PC-3 (cell line): Measurements from ENCODE around the gene DVL3. TPM values are rescaled to one million over a fixed set of nuclear protein-coding genes. Genes with fewer than 3 reads are reported as not detected.

Source experiments
- ATAC-seq: fragments of 200-7000 bp; cut with Tn5 transposase; 2 replicates; pipeline ENCODE4 v1.9.1; 2020; ENCODE audit warnings: mild to moderate bottlenecking, moderate library complexity
- BruUV-seq: library from RNA; stranded (reverse); fragments of 400-500 nt; replicated peaks from 2 replicates; lab custom pipeline; 2021; lab: Mats Ljungman, UMichigan
- CTCF ChIA-PET: fragments of 300-600 bp; sonication (Branson Sonifier 250); formaldehyde crosslinking; loops from one replicate; lab custom pipeline; 2022; ENCODE audit warnings: antibody characterized with exemption; lab: Charles Lee
- POLR2A ChIA-PET: fragments of 300-600 bp; sonication (Branson Sonifier 250); formaldehyde crosslinking; loops from one replicate; lab custom pipeline; 2022; ENCODE audit warnings: antibody characterized with exemption; ENCODE audit not compliant: unreplicated experiment; lab: Charles Lee
- DNase-seq: peaks from one replicate; pipeline ENCODE4 v3.0.0-alpha.2; 2015
- H2AFZ ChIP-seq: fragments of 300-600 bp; sonication (generic); 2 replicates; pipeline ENCODE4 v1.6.0; 2016; ENCODE audit warnings: antibody characterized with exemption, low read length
- H3F3A ChIP-seq: fragments of 300-600 bp; sonication (generic); one replicate; pipeline ENCODE4 v1.6.0; 2017; ENCODE audit warnings: antibody characterized with exemption, low read length, control low read depth, mild to moderate bottlenecking; ENCODE audit not compliant: unreplicated experiment
- H3K27ac ChIP-seq: fragments of 300-600 bp; sonication (generic); 2 replicates; pipeline ENCODE4 v1.5.1; 2016; ENCODE audit warnings: mild to moderate bottlenecking, low read length
- H3K27me3 ChIP-seq: fragments of 300-600 bp; sonication (generic); 2 replicates; pipeline ENCODE4 v1.6.1; 2016; ENCODE audit warnings: low read length, mixed read lengths
- H3K36me3 ChIP-seq: fragments of 300-600 bp; sonication (generic); 2 replicates; pipeline ENCODE4 v1.6.1; 2016; ENCODE audit warnings: low read depth, mixed run types, low read length, mixed read lengths
- H3K4me1 ChIP-seq: fragments of 300-600 bp; sonication (generic); 2 replicates; pipeline ENCODE4 v1.5.1; 2016; ENCODE audit warnings: low read length; ENCODE audit not compliant: insufficient read depth
- H3K4me2 ChIP-seq: fragments of 300-600 bp; sonication (generic); 2 replicates; pipeline ENCODE4 v1.6.0; 2016; ENCODE audit warnings: low read length
- H3K4me3 ChIP-seq: fragments of 300-600 bp; sonication (generic); 2 replicates; pipeline ENCODE4 v1.5.1; 2016; ENCODE audit warnings: mild to moderate bottlenecking, low read length, mixed read lengths
- H3K79me2 ChIP-seq: fragments of 300-600 bp; sonication (generic); 2 replicates; pipeline ENCODE4 v1.6.1; 2017; ENCODE audit warnings: low read length, mixed read lengths
- H3K9ac ChIP-seq: fragments of 300-600 bp; sonication (generic); 2 replicates; pipeline ENCODE4 v1.6.0; 2016; ENCODE audit warnings: mild to moderate bottlenecking, low read length
- H3K9me2 ChIP-seq: fragments of 300-600 bp; sonication (generic); replicated peaks from 2 replicates; pipeline ENCODE4 v1.6.1; 2016; ENCODE audit warnings: mixed run types, low read length, mixed read lengths
- H3K9me3 ChIP-seq: fragments of 300-600 bp; sonication (generic); 2 replicates; pipeline ENCODE4 v1.6.1; 2016; ENCODE audit warnings: low read length, mixed read lengths
- H4K20me1 ChIP-seq: fragments of 300-600 bp; sonication (generic); 2 replicates; pipeline ENCODE4 v1.6.1; 2016; ENCODE audit warnings: low read length, mixed read lengths
- CTCF ChIP-seq: fragments of 300-600 bp; sonication (generic); conservative IDR thresholded peaks from 2 replicates; pipeline ENCODE4 v1.5.1; 2017; ENCODE audit warnings: antibody characterized with exemption, low read depth, mild to moderate bottlenecking, low read length
- EZH2 ChIP-seq: fragments of 300-600 bp; sonication (generic); IDR thresholded peaks from one replicate; pipeline ENCODE4 v1.6.1; 2017; ENCODE audit warnings: antibody characterized with exemption, mild to moderate bottlenecking, low read length; ENCODE audit not compliant: unreplicated experiment
- EZH2phosphoT487 ChIP-seq: fragments of 300-600 bp; sonication (generic); IDR thresholded peaks from 2 replicates; pipeline ENCODE4 v1.6.1; 2018; ENCODE audit warnings: mild to moderate bottlenecking, antibody characterized with exemption, low read length, borderline replicate concordance
- intact Hi-C: fragments of 100-400 bp; cut with micrococcal nuclease; formaldehyde crosslinking; loops from 2 replicates; pipeline ENCODE4 v1.9.0; 2023
- total RNA-seq: library from RNA; depleted of rRNA; stranded (reverse); fragments of >200 nt; gene quantifications from 2 replicates; pipeline ENCODE4 v1.2.3, GENCODE V29; 2014

Gene DVL3
- total RNA-seq, 1 experiment from 2014 or later = 50.6 TPM

DNA sequence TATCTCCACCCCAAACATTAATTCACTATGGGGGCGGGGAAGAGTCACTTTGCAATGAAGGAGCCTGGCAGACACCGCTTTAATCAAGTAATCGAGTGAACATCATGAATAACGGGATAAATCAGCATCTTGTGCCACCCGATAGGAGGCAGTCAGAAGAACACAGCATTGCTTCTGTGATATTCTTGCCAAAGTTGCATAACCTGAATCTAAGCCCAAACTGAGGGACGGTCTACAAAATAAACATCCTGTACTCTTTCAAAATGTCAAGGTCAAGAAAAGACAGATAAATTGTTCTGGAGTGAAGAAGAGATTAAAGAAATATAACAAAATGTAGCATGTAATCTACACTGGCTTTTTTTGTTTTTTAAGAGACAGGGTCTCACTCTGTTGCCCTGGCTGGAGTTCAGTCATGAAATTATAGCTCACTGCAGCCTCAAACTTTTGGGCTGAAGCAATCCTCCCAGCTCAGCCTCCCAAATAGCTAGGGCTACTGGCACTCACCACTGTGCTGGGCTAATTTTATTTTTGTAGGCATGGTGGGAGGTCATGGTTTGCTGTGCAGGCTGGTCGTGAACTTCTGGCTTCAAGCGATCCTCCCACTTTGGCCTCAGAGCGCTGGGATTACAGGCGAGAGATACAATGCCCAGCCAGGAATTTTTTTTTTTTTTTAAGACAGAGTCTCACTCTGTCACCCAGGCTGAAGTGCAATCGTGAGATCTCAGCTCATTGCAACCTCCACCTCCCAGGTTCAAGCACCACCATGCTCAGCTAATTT, 54.2 kb downstream of the DVL3 start:
- H3K9ac ChIP-seq = no peak overlapping the region
- no peaks in the 10 kb centered on the region for H3K4me1 ChIP-seq
- H3K27me3 ChIP-seq = peaks cover 22% of the 10 kb centered on the region
- H3K27ac ChIP-seq = no peak overlapping the region
- no peak overlapping the region for H3K4me2 ChIP-seq
- H3K36me3 ChIP-seq = no peaks in the 10 kb centered on the region
- intact Hi-C loops = no loop called here
- ATAC-seq = no peak
- no peaks in the 10 kb centered on the region for H3F3A ChIP-seq
- no peak overlapping the region for H3K4me3 ChIP-seq
- H3K79me2 ChIP-seq = no peaks in the 10 kb centered on the region
- no peak overlapping the region for H2AFZ ChIP-seq
- no peaks in the 10 kb centered on the region for H3K9me3 ChIP-seq
- no peaks in the 10 kb centered on the region for H3K9me2 ChIP-seq
- DNase-seq = no peak
- no TSS peak for BruUV-seq
- H4K20me1 ChIP-seq = no peaks in the 10 kb centered on the region
- TF ChIP-seq EZH2phosphoT487 (no peak), CTCF (no peak), EZH2 (no peak)
- ChIA-PET CTCF (no interaction called here), POLR2A (no interaction called here)

- no peak overlapping the region for H2AFZ ChIP-seq
- no peak overlapping the region for H3K4me3 ChIP-seq
- ATAC-seq (no peak), DNase-seq (no peak)
- no peaks in the 10 kb centered on the region for H3F3A ChIP-seq
- no peaks in the 10 kb centered on the region for H4K20me1 ChIP-seq
- no peak overlapping the region for H3K27ac ChIP-seq
- intact Hi-C loops = no loop called here
- H3K79me2 ChIP-seq = no peaks in the 10 kb centered on the region
- CTCF ChIA-PET = no interaction called here
- peaks cover 14% of the 10 kb centered on the region for H3K27me3 ChIP-seq
- POLR2A ChIA-PET = no interaction called here
- no peak for TF ChIP-seq EZH2phosphoT487
- TF ChIP-seq CTCF = no peak
- TF ChIP-seq EZH2 = no peak
- H3K4me2 ChIP-seq = no peak overlapping the region
- H3K4me1 ChIP-seq = no peaks in the 10 kb centered on the region
- no peak overlapping the region for H3K9ac ChIP-seq
- BruUV-seq = no TSS peak
- H3K9me3 ChIP-seq = no peaks in the 10 kb centered on the region
- no peaks in the 10 kb centered on the region for H3K36me3 ChIP-seq
- H3K9me2 ChIP-seq = no peaks in the 10 kb centered on the region
Measured at GRCh38 chr3:184211297-184211696, 56.1 kb downstream of the DVL3 start.

GRCh38 chr3:184211718-184212117, 56.5 kb downstream of the DVL3 start:
- TF ChIP-seq CTCF = no peak
- TF ChIP-seq EZH2 = no peak
- TF ChIP-seq EZH2phosphoT487 = no peak
- no TSS peak for BruUV-seq
- no peak overlapping the region for H3K9ac ChIP-seq
- H3K36me3 ChIP-seq = no peaks in the 10 kb centered on the region
- H3K79me2 ChIP-seq = no peaks in the 10 kb centered on the region
- no peaks in the 10 kb centered on the region for H3K9me3 ChIP-seq
- H3K27ac ChIP-seq = no peak overlapping the region
- no peak overlapping the region for H3K4me3 ChIP-seq
- POLR2A ChIA-PET = interaction anchor here (0.7 kb wide), 1 partner anchor 50 kb away, joined by 3 read pairs; no protein-coding TSS in a partner anchor
- no peak for DNase-seq
- intact Hi-C loops = no loop called here
- H3F3A ChIP-seq = no peaks in the 10 kb centered on the region
- CTCF ChIA-PET = no interaction called here
- H4K20me1 ChIP-seq = no peaks in the 10 kb centered on the region
- H3K4me2 ChIP-seq = no peak overlapping the region
- no peaks in the 10 kb centered on the region for H3K4me1 ChIP-seq
- no peaks in the 10 kb centered on the region for H3K9me2 ChIP-seq
- peaks cover 10% of the 10 kb centered on the region for H3K27me3 ChIP-seq
- H2AFZ ChIP-seq = no peak overlapping the region
- ATAC-seq = no peak
